PC-9 (cell line): ENCODE results near the gene RAB3C.

Source experiments
- EZH2 ChIP-seq: fragments of 200-600 bp; sonication (generic); IDR thresholded peaks from 2 replicates; pipeline ENCODE4 v1.8.0; 2017; ENCODE audit warnings: antibody characterized with exemption, low read depth
- TF ChIP-seq, protein P1 (sequence below): fragments of 200-600 bp; sonication (generic); conservative IDR thresholded peaks from 2 replicates; pipeline ENCODE4 v1.6.1; 2017; ENCODE audit warnings: mixed run types, antibody characterized with exemption, mild to moderate bottlenecking, moderate library complexity

- TF ChIP-seq, protein P1, sequence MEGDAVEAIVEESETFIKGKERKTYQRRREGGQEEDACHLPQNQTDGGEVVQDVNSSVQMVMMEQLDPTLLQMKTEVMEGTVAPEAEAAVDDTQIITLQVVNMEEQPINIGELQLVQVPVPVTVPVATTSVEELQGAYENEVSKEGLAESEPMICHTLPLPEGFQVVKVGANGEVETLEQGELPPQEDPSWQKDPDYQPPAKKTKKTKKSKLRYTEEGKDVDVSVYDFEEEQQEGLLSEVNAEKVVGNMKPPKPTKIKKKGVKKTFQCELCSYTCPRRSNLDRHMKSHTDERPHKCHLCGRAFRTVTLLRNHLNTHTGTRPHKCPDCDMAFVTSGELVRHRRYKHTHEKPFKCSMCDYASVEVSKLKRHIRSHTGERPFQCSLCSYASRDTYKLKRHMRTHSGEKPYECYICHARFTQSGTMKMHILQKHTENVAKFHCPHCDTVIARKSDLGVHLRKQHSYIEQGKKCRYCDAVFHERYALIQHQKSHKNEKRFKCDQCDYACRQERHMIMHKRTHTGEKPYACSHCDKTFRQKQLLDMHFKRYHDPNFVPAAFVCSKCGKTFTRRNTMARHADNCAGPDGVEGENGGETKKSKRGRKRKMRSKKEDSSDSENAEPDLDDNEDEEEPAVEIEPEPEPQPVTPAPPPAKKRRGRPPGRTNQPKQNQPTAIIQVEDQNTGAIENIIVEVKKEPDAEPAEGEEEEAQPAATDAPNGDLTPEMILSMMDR, result no peak
- TF ChIP-seq EZH2, result no peak
Observed at GRCh38 chr5:58739051-58739450, 156.2 kb downstream of the RAB3C start.
